IPS-11a (cell line): Measurements from ENCODE around the gene SLC6A19.

Experiments
- H3K4me3 ChIP-seq: one replicate; pipeline ENCODE4 v1.5.1; 2013; ENCODE audit warnings: low read depth, low read length, control low read depth

SLC6A19 gene

GRCh38 chr5:1241509-1242080, 40.2 kb downstream of the SLC6A19 start:
- H3K4me3 ChIP-seq, result no peak overlapping the region

- H3K4me3 ChIP-seq, result no peak overlapping the region
Measured at GRCh38 chr5:1242733-1243486, 41.5 kb downstream of the SLC6A19 start.

- no peak overlapping the region for H3K4me3 ChIP-seq
Measured at GRCh38 chr5:1243487-1244130, 42.2 kb downstream of the SLC6A19 start.

- no peak overlapping the region for H3K4me3 ChIP-seq
Measured at GRCh38 chr5:1244255-1244654, 42.9 kb downstream of the SLC6A19 start.

- no peak overlapping the region for H3K4me3 ChIP-seq
Measured at GRCh38 chr5:1244976-1245375, 43.6 kb downstream of the SLC6A19 start.

- H3K4me3 ChIP-seq, result no peak overlapping the region
Measured at GRCh38 chr5:1245905-1246576, 44.6 kb downstream of the SLC6A19 start.

GRCh38 chr5:1246711-1247431, 45.5 kb downstream of the SLC6A19 start:
- no peak overlapping the region for H3K4me3 ChIP-seq

GRCh38 chr5:1247811-1248210, 46.4 kb downstream of the SLC6A19 start:
- H3K4me3 ChIP-seq, result no peak overlapping the region

GRCh38 chr5:1249366-1250280, 48.2 kb downstream of the SLC6A19 start:
- H3K4me3 ChIP-seq, result no peak overlapping the region

GRCh38 chr5:1251678-1252580, 50.5 kb downstream of the SLC6A19 start:
- H3K4me3 ChIP-seq, result no peak overlapping the region

- H3K4me3 ChIP-seq, result no peak overlapping the region
Measured at GRCh38 chr5:1252681-1253080, 51.3 kb downstream of the SLC6A19 start.

GRCh38 chr5:1253456-1254105, 52.2 kb downstream of the SLC6A19 start:
- no peak overlapping the region for H3K4me3 ChIP-seq

- H3K4me3 ChIP-seq, result no peak overlapping the region
Measured at GRCh38 chr5:1254196-1254595, 52.8 kb downstream of the SLC6A19 start.

GRCh38 chr5:1255081-1255561, 53.7 kb downstream of the SLC6A19 start:
- no peak overlapping the region for H3K4me3 ChIP-seq

GRCh38 chr5:1256776-1257175, 55.4 kb downstream of the SLC6A19 start:
- H3K4me3 ChIP-seq, result no peak overlapping the region

GRCh38 chr5:1257363-1257762, 56.0 kb downstream of the SLC6A19 start:
- no peak overlapping the region for H3K4me3 ChIP-seq

GRCh38 chr5:1257841-1258240, 56.4 kb downstream of the SLC6A19 start:
- no peak overlapping the region for H3K4me3 ChIP-seq

GRCh38 chr5:1259806-1260480, 58.5 kb downstream of the SLC6A19 start:
- H3K4me3 ChIP-seq, result no peak overlapping the region
